Activated CD8-positive, alpha-beta memory T cell treated with anti-CD3 and anti-CD28 coated beads for 36 hours (primary cell): ENCODE measurements around the gene ZNF705A. TPM values are rescaled to one million over a fixed set of nuclear protein-coding genes. Genes with fewer than 3 reads are reported as not detected.
"Not testable (repeated sequence)": the region's sequence is repeated elsewhere in the genome, so short reads cannot be mapped to it uniquely, and the experiment has no call there.

Experiments used
- CTCF ChIA-PET: fragments of 350-600 bp; sonication (Branson Sonifier 250); formaldehyde crosslinking; loops from one replicate; lab custom pipeline; 2021; ENCODE audit warnings: antibody characterized with exemption; lab: Charles Lee
- POLR2A ChIA-PET: fragments of 350-600 bp; sonication (Branson Sonifier 250); formaldehyde crosslinking; loops from one replicate; lab custom pipeline; 2021; ENCODE audit warnings: antibody characterized with exemption; lab: Charles Lee
- total RNA-seq, 2 experiments: library from RNA; stranded (reverse); gene quantifications; one replicate each; pipeline ENCODE4 v1.2.3, GENCODE V29; 2021

Gene ZNF705A
- total RNA-seq, 2 experiments from 2014 or later: not detected

- POLR2A ChIA-PET, CTCF ChIA-PET: not testable (repeated sequence)
Observed at GRCh38 chr12:8182923-8183322, 26.1 kb downstream of the ZNF705A start.

GRCh38 chr12:8183346-8183745 lies 26.5 kb downstream of the ZNF705A start:
- CTCF ChIA-PET, POLR2A ChIA-PET: not testable (repeated sequence)

GRCh38 chr12:8184206-8184605 lies 27.4 kb downstream of the ZNF705A start:
- POLR2A ChIA-PET, CTCF ChIA-PET: not testable (repeated sequence)

GRCh38 chr12:8188088-8188487 lies 31.3 kb downstream of the ZNF705A start:
- POLR2A ChIA-PET: not testable (repeated sequence)

GRCh38 chr12:8197685-8198308 lies 41.0 kb downstream of the ZNF705A start:
- CTCF ChIA-PET, POLR2A ChIA-PET: not testable (repeated sequence)

More at GRCh38 chr12:8188088-8188487, 31.3 kb downstream of the ZNF705A start:
- CTCF ChIA-PET: not testable (repeated sequence)

- POLR2A ChIA-PET, CTCF ChIA-PET: not testable (repeated sequence)
Observed at GRCh38 chr12:8218711-8219382, 62.0 kb downstream of the ZNF705A start.

GRCh38 chr12:8221375-8221774 lies 64.6 kb downstream of the ZNF705A start:
- CTCF ChIA-PET: not testable (repeated sequence)

GRCh38 chr12:8221844-8222243 lies 65.0 kb downstream of the ZNF705A start:
- POLR2A ChIA-PET, CTCF ChIA-PET: not testable (repeated sequence)

More at GRCh38 chr12:8221375-8221774, 64.6 kb downstream of the ZNF705A start:
- POLR2A ChIA-PET: not testable (repeated sequence)

GRCh38 chr12:8222303-8222702 lies 65.5 kb downstream of the ZNF705A start:
- POLR2A ChIA-PET, CTCF ChIA-PET: not testable (repeated sequence)

GRCh38 chr12:8223646-8224045 lies 66.8 kb downstream of the ZNF705A start:
- POLR2A ChIA-PET, CTCF ChIA-PET: not testable (repeated sequence)

GRCh38 chr12:8224782-8225181 lies 68.0 kb downstream of the ZNF705A start:
- CTCF ChIA-PET, POLR2A ChIA-PET: not testable (repeated sequence)

GRCh38 chr12:8226355-8226754 lies 69.5 kb downstream of the ZNF705A start:
- ChIA-PET POLR2A (no interaction called here), CTCF (no interaction called here)

GRCh38 chr12:8226992-8227731 lies 70.3 kb downstream of the ZNF705A start, which contains the start of gene FAM90A1:
Gene FAM90A1 (minus strand): TSS chr12:8227618. CDS start chr12:8224832, 2,786 bp downstream.
- CTCF ChIA-PET, POLR2A ChIA-PET: not testable (repeated sequence)

GRCh38 chr12:8227732-8228077 lies 70.9 kb downstream of the ZNF705A start:
- POLR2A ChIA-PET, CTCF ChIA-PET: not testable (repeated sequence)

- POLR2A ChIA-PET, CTCF ChIA-PET: not testable (repeated sequence)
Observed at GRCh38 chr12:8228607-8229006, 71.8 kb downstream of the ZNF705A start.

- CTCF ChIA-PET, POLR2A ChIA-PET: not testable (repeated sequence)
Observed at GRCh38 chr12:8229486-8229885, 72.7 kb downstream of the ZNF705A start.

Other genes with a start within 250 kb of the ZNF705A start
- gene SLC2A3, start 220.8 kb upstream of the ZNF705A start, total RNA-seq: 100 to 1,000 TPM; 172 to 178 TPM
- 10 to 100 TPM; 19.3 to 20.3 TPM for gene FOXJ2, start 124.3 kb upstream of the ZNF705A start, total RNA-seq
- 1 to 10 TPM in 1 of 2 experiments, under 1 TPM in 1; 0.80 to 1.1 TPM for gene C3AR1, start 90.7 kb upstream of the ZNF705A start, total RNA-seq
- gene NECAP1, start 74.7 kb upstream of the ZNF705A start, total RNA-seq: 10 to 100 TPM; 28.8 to 30.5 TPM
- gene CLEC4A, start 33.4 kb upstream of the ZNF705A start, total RNA-seq: under 1 TPM; 0.46 to 0.84 TPM
- under 1 TPM; 0.13 to 0.15 TPM for gene FAM90A1, start 70.6 kb downstream of the ZNF705A start, total RNA-seq